GM23248 (cell line): ENCODE measurements around the gene YWHAB. TPM values are rescaled to one million over a fixed set of nuclear protein-coding genes. Genes with fewer than 3 reads are reported as not detected.

Experiments used
- DNase-seq: peaks from one replicate; pipeline ENCODE4 v3.0.0-alpha.2; 2015
- H2AFZ ChIP-seq: fragments of 200-600 bp; sonication (generic); 2 replicates; pipeline ENCODE4 v1.6.1; 2016; ENCODE audit warnings: antibody characterized with exemption
- H3F3A ChIP-seq: fragments of 200-600 bp; sonication (generic); 2 replicates; pipeline ENCODE4 v1.6.1; 2016; ENCODE audit warnings: mild to moderate bottlenecking, antibody characterized with exemption, mixed run types; ENCODE audit not compliant: insufficient read depth
- H3K27ac ChIP-seq: fragments of 200-600 bp; sonication (generic); 2 replicates; pipeline ENCODE4 v1.5.1; 2016; ENCODE audit warnings: mild to moderate bottlenecking
- H3K27me3 ChIP-seq: fragments of 200-600 bp; sonication (generic); replicated peaks from 2 replicates; pipeline ENCODE4 v1.6.1; 2016; ENCODE audit warnings: mild to moderate bottlenecking; ENCODE audit not compliant: insufficient read depth
- H3K36me3 ChIP-seq: fragments of 200-600 bp; sonication (generic); 2 replicates; pipeline ENCODE4 v1.6.1; 2016; ENCODE audit warnings: low read depth, mild to moderate bottlenecking
- H3K4me1 ChIP-seq: fragments of 200-600 bp; sonication (generic); 2 replicates; pipeline ENCODE4 v1.6.1; 2016; ENCODE audit warnings: mild to moderate bottlenecking; ENCODE audit not compliant: insufficient read depth
- H3K4me2 ChIP-seq: fragments of 200-600 bp; sonication (generic); one replicate; pipeline ENCODE4 v1.6.1; 2016; ENCODE audit warnings: mild to moderate bottlenecking; ENCODE audit not compliant: unreplicated experiment
- H3K4me3 ChIP-seq: fragments of 200-600 bp; sonication (generic); 2 replicates; pipeline ENCODE4 v1.5.1; 2016; ENCODE audit warnings: mild to moderate bottlenecking
- H3K79me2 ChIP-seq: fragments of 200-600 bp; sonication (generic); 2 replicates; pipeline ENCODE4 v1.6.1; 2016; ENCODE audit warnings: mild to moderate bottlenecking; ENCODE audit not compliant: insufficient read depth
- H3K9ac ChIP-seq: fragments of 200-600 bp; sonication (generic); 2 replicates; pipeline ENCODE4 v1.6.1; 2016; ENCODE audit warnings: mild to moderate bottlenecking
- H3K9me2 ChIP-seq: fragments of 200-600 bp; sonication (generic); 2 replicates; pipeline ENCODE4 v1.6.1; 2016; ENCODE audit warnings: mixed run types, mild to moderate bottlenecking, moderate library complexity; ENCODE audit not compliant: insufficient read depth
- H3K9me3 ChIP-seq: fragments of 200-600 bp; sonication (generic); one replicate; pipeline ENCODE4 v1.6.1; 2017; ENCODE audit warnings: low read depth
- H4K20me1 ChIP-seq: fragments of 200-600 bp; sonication (generic); 2 replicates; pipeline ENCODE4 v1.6.0; 2016; ENCODE audit not compliant: insufficient read depth
- EZH2 ChIP-seq: fragments of 200-600 bp; sonication (generic); IDR thresholded peaks from 2 replicates; pipeline ENCODE4 v1.6.1; 2018; ENCODE audit warnings: antibody characterized with exemption, mild to moderate bottlenecking; ENCODE audit not compliant: insufficient read depth, poor library complexity, severe bottlenecking
- EZH2phosphoT487 ChIP-seq: fragments of 200-600 bp; sonication (generic); IDR thresholded peaks from 2 replicates; pipeline ENCODE4 v1.6.1; 2018; ENCODE audit warnings: antibody characterized with exemption, moderate library complexity, mild to moderate bottlenecking, low read depth; ENCODE audit not compliant: insufficient read depth
- WGBS, 2 experiments: methylation state at CpG; one replicate each; pipeline ENCODE4 v1.1.6; 2015 to 2017; ENCODE audit warnings: low lambda C conversion rate in 2 of 2, low coverage in 1 of 2; ENCODE audit errors: missing lambda C conversion rate in 2 of 2; 5-methylcytosine and 5-hydroxymethylcytosine counted together
- in situ Hi-C: fragments of 300-500 bp; cut with MboI; formaldehyde crosslinking; loops from 2 replicates; pipeline ENCODE4 v1.15.0; 2020
- polyA plus RNA-seq: library from polyadenylated mRNA; unstranded; fragments of >200 nt; fragmentation: Nextera tagmentation; extraction: Ambion mirVana; gene quantifications from 2 replicates; pipeline ENCODE4 v1.2.1, GENCODE V29; 2016
- total RNA-seq: library from RNA; depleted of rRNA; stranded (reverse); fragments of >200 nt; shearing (Covaris generic); gene quantifications from 2 replicates; pipeline ENCODE4 v1.2.3, GENCODE V29; 2014

The YWHAB gene
- total and polyA plus RNA-seq, 2 experiments from 2014 or later, result 116 to 425 TPM

DNA sequence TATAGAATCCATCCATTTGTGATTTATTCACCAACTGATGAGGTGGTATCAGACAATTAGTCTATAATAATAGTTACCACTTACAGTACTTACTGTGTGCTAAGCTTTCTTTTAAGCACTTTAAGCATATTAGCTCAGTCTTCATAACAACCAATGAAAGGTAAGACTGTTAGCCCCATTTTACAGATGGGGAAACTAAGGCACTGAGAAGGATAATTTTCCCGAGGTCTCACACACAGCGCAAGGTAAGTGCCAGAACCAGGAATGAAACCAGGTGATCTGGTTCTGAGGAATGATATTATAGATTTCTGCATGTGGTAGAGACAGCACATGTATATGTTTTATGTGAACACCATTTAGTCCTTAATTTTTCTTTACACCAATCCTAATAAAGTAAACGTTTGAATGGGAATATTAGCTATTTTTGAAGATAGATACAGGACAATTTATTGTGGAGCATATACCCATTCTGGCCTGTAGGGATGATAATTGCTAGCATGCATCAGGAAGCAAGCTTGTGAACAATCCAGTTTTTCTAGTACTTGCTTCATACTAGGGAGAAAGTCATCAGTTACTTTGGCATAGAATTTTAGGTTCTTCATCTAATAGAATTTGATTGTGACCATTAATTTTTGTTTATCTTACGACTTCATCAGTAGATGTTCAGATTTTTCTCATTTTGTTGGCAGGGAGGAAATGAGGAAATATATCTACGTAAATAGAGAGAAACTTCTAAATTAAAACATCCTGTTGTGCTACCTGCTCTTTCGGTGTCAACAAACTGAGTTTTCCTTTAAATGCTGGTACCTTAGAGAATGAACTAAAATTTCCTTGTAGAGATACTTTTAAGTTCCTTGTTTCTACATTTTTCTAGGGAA lies 3.0 kb downstream of the YWHAB start:
- H3K9ac ChIP-seq, result peak overlapping the region; percentile 96; the same call in 1 of the 2 replicates
- TF ChIP-seq EZH2phosphoT487 (no peak), EZH2 (no peak)
- H3K27ac ChIP-seq, result no peak overlapping the region
- H3K27me3 ChIP-seq, result no peaks in the 10 kb centered on the region
- peak overlapping the region; percentile 94 for H3K4me3 ChIP-seq
- peaks cover 24% of the 10 kb centered on the region for H3K36me3 ChIP-seq
- peak; percentile 70 for DNase-seq
- peaks cover 40% of the 10 kb centered on the region for H3K4me1 ChIP-seq
- H3K79me2 ChIP-seq, result peaks cover 87% of the 10 kb centered on the region
- H3K9me2 ChIP-seq, result no peaks in the 10 kb centered on the region
- H2AFZ ChIP-seq, result no peak overlapping the region
- WGBS, 2 experiments, result 61% methylated on average over 6 of the region's 6 CpGs
- H3K9me3 ChIP-seq, result no peaks in the 10 kb centered on the region
- H3K4me2 ChIP-seq, result peak overlapping the region; percentile 97
- peaks cover 47% of the 10 kb centered on the region for H4K20me1 ChIP-seq
- H3F3A ChIP-seq, result peaks cover 19% of the 10 kb centered on the region
- in situ Hi-C loops, result no loop called here

- Histone ChIP-seq H2AFZ (no peak overlapping the region), H3K27ac (no peak overlapping the region), H3K36me3 (peaks cover 31% of the 10 kb centered on the region), H3K4me2 (no peak overlapping the region), H3K27me3 (no peaks in the 10 kb centered on the region), H3K9me2 (no peaks in the 10 kb centered on the region), H3K4me1 (peaks cover 48% of the 10 kb centered on the region), H3K79me2 (peaks cover 100% of the 10 kb centered on the region), H3K9me3 (no peaks in the 10 kb centered on the region), H3K4me3 (no peak overlapping the region), H4K20me1 (peaks cover 75% of the 10 kb centered on the region), H3F3A (peaks cover 24% of the 10 kb centered on the region), H3K9ac (no peak overlapping the region)
- WGBS, 2 experiments, result 95 to 100% methylated on average over 1 of the region's 1 CpG
- in situ Hi-C loops, result no loop called here
- DNase-seq, result no peak
- TF ChIP-seq EZH2phosphoT487, result no peak
- no peak for TF ChIP-seq EZH2
These were observed 6.3 kb downstream of the YWHAB start for GRCh38 chr20:44891826-44892225.

DNA sequence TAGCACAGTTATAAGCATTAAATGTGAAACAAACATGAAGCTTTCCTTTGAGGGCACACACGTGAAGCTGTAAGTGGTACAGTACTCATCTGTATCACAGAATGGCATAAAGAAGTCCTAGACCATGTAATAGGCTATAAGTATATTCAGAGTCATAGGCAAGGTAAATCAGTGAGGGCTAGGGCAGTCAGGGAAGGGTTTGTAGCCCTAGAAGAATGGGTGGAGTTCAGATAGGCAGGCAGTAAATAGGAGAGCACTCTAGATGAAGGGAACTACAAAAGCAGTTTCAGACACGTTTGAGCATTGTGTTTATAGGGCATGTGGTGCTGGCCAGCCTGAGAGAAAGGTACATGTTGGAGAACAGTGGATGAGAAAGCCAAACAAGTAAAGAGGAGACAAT lies 9.5 kb downstream of the YWHAB start:
- no peak for TF ChIP-seq EZH2
- TF ChIP-seq EZH2phosphoT487, result no peak
- no peaks in the 10 kb centered on the region for H3K9me2 ChIP-seq
- H3K4me3 ChIP-seq, result no peak overlapping the region
- in situ Hi-C loops, result no loop called here
- H3K27ac ChIP-seq, result no peak overlapping the region
- no peaks in the 10 kb centered on the region for H3K27me3 ChIP-seq
- H3K9me3 ChIP-seq, result no peaks in the 10 kb centered on the region
- H4K20me1 ChIP-seq, result peaks cover 66% of the 10 kb centered on the region; the same call in 1 of the 2 replicates
- no peak overlapping the region for H2AFZ ChIP-seq
- no peak for DNase-seq
- WGBS, 2 experiments, result 92 to 100% methylated on average over 2 of the region's 2 CpGs
- H3K4me1 ChIP-seq, result peaks cover 26% of the 10 kb centered on the region
- peaks cover 100% of the 10 kb centered on the region for H3K79me2 ChIP-seq
- no peak overlapping the region for H3K4me2 ChIP-seq
- H3K9ac ChIP-seq, result no peak overlapping the region
- H3K36me3 ChIP-seq, result peaks cover 19% of the 10 kb centered on the region; the same call in 1 of the 2 replicates
- peaks cover 13% of the 10 kb centered on the region for H3F3A ChIP-seq

DNA sequence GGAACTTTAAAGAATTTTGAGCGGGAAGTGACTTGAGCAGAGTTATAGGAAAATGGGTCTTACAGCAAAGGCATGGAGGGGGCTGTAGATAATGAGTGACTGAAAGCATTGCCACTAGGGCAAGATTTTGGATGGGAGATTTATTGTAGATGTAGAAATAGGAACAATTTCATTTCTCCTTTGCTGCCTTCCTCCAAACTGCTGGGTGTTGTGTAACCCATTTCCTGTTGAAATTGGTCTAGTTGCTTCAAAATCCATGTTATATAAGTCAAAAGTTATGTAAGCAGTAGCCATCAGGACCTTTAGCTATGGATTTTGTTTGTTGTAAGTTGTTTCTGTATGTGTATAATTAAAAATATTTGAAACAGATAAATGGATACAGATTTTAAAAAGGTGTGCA lies 11.1 kb downstream of the YWHAB start:
- peaks cover 28% of the 10 kb centered on the region for H3K4me1 ChIP-seq
- peak overlapping the region; percentile 48 for H3K4me2 ChIP-seq
- H3K27me3 ChIP-seq, result no peaks in the 10 kb centered on the region
- H4K20me1 ChIP-seq, result peaks cover 64% of the 10 kb centered on the region; the same call in 1 of the 2 replicates
- peaks cover 13% of the 10 kb centered on the region; the same call in 1 of the 2 replicates for H3F3A ChIP-seq
- H3K79me2 ChIP-seq, result peaks cover 100% of the 10 kb centered on the region
- in situ Hi-C loops, result no loop called here
- H3K9ac ChIP-seq, result no peak overlapping the region
- H3K9me3 ChIP-seq, result no peaks in the 10 kb centered on the region
- H2AFZ ChIP-seq, result no peak overlapping the region
- no peak overlapping the region for H3K4me3 ChIP-seq
- no peak overlapping the region; the same call in 1 of the 2 replicates for H3K27ac ChIP-seq
- H3K36me3 ChIP-seq, result peaks cover 20% of the 10 kb centered on the region
- no peaks in the 10 kb centered on the region for H3K9me2 ChIP-seq
- 96 to 100% methylated on average over 1 of the region's 1 CpG for WGBS, 2 experiments
- peak; percentile 39 for DNase-seq
- TF ChIP-seq EZH2phosphoT487, result no peak
- no peak for TF ChIP-seq EZH2
